ENCODE results near the gene BHLHE40. TPM values are rescaled to one million over a fixed set of nuclear protein-coding genes. Genes with fewer than 3 reads are reported as not detected.

Gene BHLHE40
- total and polyA plus RNA-seq, 2 experiments from 2014 or later = 1.7 to 2.2 TPM

GRCh38 chr3:4992118-4992517 lies 12.9 kb downstream of the BHLHE40 start (continued):
- TF ChIP-seq CTCF (conservative IDR thresholded peaks at IDR 0.05; ENCODE audit: low read depth in 2 of 2) (no peak), JUNB (IDR thresholded peaks at IDR 0.05; ENCODE audit: unreplicated experiment) (no peak), STAT1 (IDR thresholded peaks at IDR 0.05; ENCODE audit: unreplicated experiment) (no peak), EZH2phosphoT487 (IDR thresholded peaks at IDR 0.05; ENCODE audit: unreplicated experiment) (no peak)

GRCh38 chr3:4993276-4994143 lies 14.3 kb downstream of the BHLHE40 start:
- Mint-ChIP-seq H3K9me3 (no peaks in the 10 kb centered on the region), H3K4me3 (no peak overlapping the region), H3K36me3 (ENCODE audit: low read depth) (no peaks in the 10 kb centered on the region), H3K4me1 (peaks cover 8% of the 10 kb centered on the region), H3K27me3 (ENCODE audit: insufficient read depth, low read depth, poor library complexity) (peaks cover 7% of the 10 kb centered on the region), H3K27ac (no peak overlapping the region)
- no peaks in the 10 kb centered on the region for H3K4me1 ChIP-seq (ENCODE audit: insufficient read depth)
- H3K9me2 ChIP-seq (ENCODE audit: insufficient read depth) = no peaks in the 10 kb centered on the region
- DNase-seq (ENCODE audit: low spot score) (no peak), ATAC-seq (no peak)
- H3K27ac ChIP-seq (ENCODE audit: low read depth) = no peak overlapping the region
- H3F3A ChIP-seq (replicated peaks; ENCODE audit: low read depth) = no peaks in the 10 kb centered on the region
- no peak overlapping the region for H2AFZ ChIP-seq
- no peaks in the 10 kb centered on the region for H3K36me3 ChIP-seq (ENCODE audit: insufficient read depth)
- H3K27me3 ChIP-seq (ENCODE audit: insufficient read depth) = no peaks in the 10 kb centered on the region
- H3K79me2 ChIP-seq (replicated peaks; ENCODE audit: insufficient read depth) = no peaks in the 10 kb centered on the region
- no peaks in the 10 kb centered on the region for H4K20me1 ChIP-seq (replicated peaks; ENCODE audit: insufficient read depth)
- H3K4me2 ChIP-seq = no peak overlapping the region
- no peak overlapping the region for H3K4me3 ChIP-seq
- TF ChIP-seq NANOG (IDR thresholded peaks at IDR 0.05; ENCODE audit: borderline replicate concordance) (no peak), JUNB (IDR thresholded peaks at IDR 0.05; ENCODE audit: unreplicated experiment) (no peak), ZNF114 (CRISPR knock-in tag; IDR thresholded peaks at IDR 0.05) (no peak), POLR2AphosphoS5 (IDR thresholded peaks at IDR 0.05; ENCODE audit: low read depth) (no peak), CREB1 (CRISPR knock-in tag; IDR thresholded peaks at IDR 0.05; ENCODE audit: low read depth) (no peak), REST (IDR thresholded peaks at IDR 0.05; ENCODE audit: unreplicated experiment) (no peak), EZH2 (IDR thresholded peaks at IDR 0.05; ENCODE audit: low read depth, unreplicated experiment) (no peak), STAT1 (IDR thresholded peaks at IDR 0.05; ENCODE audit: unreplicated experiment) (no peak), ZNF462 (CRISPR knock-in tag; IDR thresholded peaks at IDR 0.05) (no peak), ZNF331 (CRISPR knock-in tag; IDR thresholded peaks at IDR 0.05; ENCODE audit: low read depth) (no peak), EZH2phosphoT487 (IDR thresholded peaks at IDR 0.05; ENCODE audit: unreplicated experiment) (no peak)
